OCI-LY3 (cell line): Measurements from ENCODE around the gene C21orf91.

Experiments used
- EZH2phosphoT487 ChIP-seq: fragments of 200-600 bp; shearing (Covaris generic); IDR thresholded peaks from 2 replicates; pipeline ENCODE4 v1.6.1; 2018; ENCODE audit warnings: antibody characterized with exemption, mixed run types, low read depth
- TF ChIP-seq, protein P1 (sequence below): fragments of 200-600, 300-600 bp; sonication (generic); IDR thresholded peaks from 2 replicates; pipeline ENCODE4 v1.5.1; 2014; ENCODE audit warnings: antibody characterized with exemption, low read length, low read depth

GRCh38 chr21:17779496-17779895 lies 39.7 kb downstream of the C21orf91 start:
- no peak for TF ChIP-seq EZH2phosphoT487
- TF ChIP-seq, protein P1, sequence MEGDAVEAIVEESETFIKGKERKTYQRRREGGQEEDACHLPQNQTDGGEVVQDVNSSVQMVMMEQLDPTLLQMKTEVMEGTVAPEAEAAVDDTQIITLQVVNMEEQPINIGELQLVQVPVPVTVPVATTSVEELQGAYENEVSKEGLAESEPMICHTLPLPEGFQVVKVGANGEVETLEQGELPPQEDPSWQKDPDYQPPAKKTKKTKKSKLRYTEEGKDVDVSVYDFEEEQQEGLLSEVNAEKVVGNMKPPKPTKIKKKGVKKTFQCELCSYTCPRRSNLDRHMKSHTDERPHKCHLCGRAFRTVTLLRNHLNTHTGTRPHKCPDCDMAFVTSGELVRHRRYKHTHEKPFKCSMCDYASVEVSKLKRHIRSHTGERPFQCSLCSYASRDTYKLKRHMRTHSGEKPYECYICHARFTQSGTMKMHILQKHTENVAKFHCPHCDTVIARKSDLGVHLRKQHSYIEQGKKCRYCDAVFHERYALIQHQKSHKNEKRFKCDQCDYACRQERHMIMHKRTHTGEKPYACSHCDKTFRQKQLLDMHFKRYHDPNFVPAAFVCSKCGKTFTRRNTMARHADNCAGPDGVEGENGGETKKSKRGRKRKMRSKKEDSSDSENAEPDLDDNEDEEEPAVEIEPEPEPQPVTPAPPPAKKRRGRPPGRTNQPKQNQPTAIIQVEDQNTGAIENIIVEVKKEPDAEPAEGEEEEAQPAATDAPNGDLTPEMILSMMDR = no peak
